ENCODE results near the gene SNAPIN. TPM values are rescaled to one million over a fixed set of nuclear protein-coding genes. Genes with fewer than 3 reads are reported as not detected.

The SNAPIN gene
- total RNA-seq, 2 donors from 2014 or later = 60.8 to 84.0 TPM

GRCh38 chr1:153619171-153619570 is 39.3 kb upstream of the SNAPIN start:
- no peak for DNase-seq (ENCODE audit: low spot score)
- H3K27ac ChIP-seq = no peak overlapping the region
- H3K4me1 ChIP-seq = peaks cover 0 to 33% of the 10 kb centered on the region in 2 donors
- no peaks in the 10 kb centered on the region for H3K27me3 ChIP-seq
- TF ChIP-seq CTCF (IDR thresholded peaks at IDR 0.05) = no peak
- H3K4me3 ChIP-seq = no peak overlapping the region
- no peaks in the 10 kb centered on the region for H3K9me3 ChIP-seq
- peaks cover 41% of the 10 kb centered on the region for H3K36me3 ChIP-seq

GRCh38 chr1:153623101-153623500 is 35.4 kb upstream of the SNAPIN start:
- peaks cover 0 to 46% of the 10 kb centered on the region in 2 donors for H3K4me1 ChIP-seq
- no peaks in the 10 kb centered on the region for H3K27me3 ChIP-seq
- no peak for TF ChIP-seq CTCF (IDR thresholded peaks at IDR 0.05)
- H3K9me3 ChIP-seq = no peaks in the 10 kb centered on the region
- no peak overlapping the region for H3K27ac ChIP-seq
- peaks cover 41% of the 10 kb centered on the region for H3K36me3 ChIP-seq
- DNase-seq (ENCODE audit: low spot score) = no peak
- no peak overlapping the region for H3K4me3 ChIP-seq

- no peak overlapping the region for H3K4me3 ChIP-seq
Measured at GRCh38 chr1:153624965-153625611, 33.4 kb upstream of the SNAPIN start.

GRCh38 chr1:153626477-153626903 is 32.0 kb upstream of the SNAPIN start:
- no peak for TF ChIP-seq CTCF (IDR thresholded peaks at IDR 0.05)
- peaks cover 0 to 71% of the 10 kb centered on the region in 2 donors for H3K4me1 ChIP-seq

More at GRCh38 chr1:153624965-153625611, 33.4 kb upstream of the SNAPIN start:
- H3K9me3 ChIP-seq = no peaks in the 10 kb centered on the region
- DNase-seq (ENCODE audit: low spot score) = no peak
- H3K27me3 ChIP-seq = no peaks in the 10 kb centered on the region
- TF ChIP-seq CTCF (IDR thresholded peaks at IDR 0.05) = no peak
- peaks cover 0 to 58% of the 10 kb centered on the region in 2 donors for H3K4me1 ChIP-seq
- peak overlapping the region; percentile 96 to 97 for H3K27ac ChIP-seq
- peaks cover 24% of the 10 kb centered on the region for H3K36me3 ChIP-seq

GRCh38 chr1:153626904-153627714 is 31.4 kb upstream of the SNAPIN start, which contains the start of gene S100A13:
Gene S100A13 (minus strand): TSS chr1:153627505. CDS start chr1:153626472, 1,033 bp downstream.
- H3K4me1 ChIP-seq = peaks cover 0 to 76% of the 10 kb centered on the region in 2 donors
- peaks cover 16% of the 10 kb centered on the region for H3K36me3 ChIP-seq
- H3K9me3 ChIP-seq = no peaks in the 10 kb centered on the region
- H3K4me3 ChIP-seq = peak within 1 kb of the TSS; percentile 50 to 66
- H3K27ac ChIP-seq = peak within 1 kb of the TSS; percentile 96 to 97
- peak; percentile 84 for DNase-seq (ENCODE audit: low spot score)
- no peaks in the 10 kb centered on the region for H3K27me3 ChIP-seq
- peak; percentile 56 to 67 for TF ChIP-seq CTCF (IDR thresholded peaks at IDR 0.05)

More at GRCh38 chr1:153626477-153626903, 32.0 kb upstream of the SNAPIN start:
- H3K27me3 ChIP-seq = no peaks in the 10 kb centered on the region
- H3K27ac ChIP-seq = peak overlapping the region; percentile 96 to 97
- H3K4me3 ChIP-seq = peak overlapping the region; percentile 50 to 66
- H3K9me3 ChIP-seq = no peaks in the 10 kb centered on the region
- H3K36me3 ChIP-seq = peaks cover 18% of the 10 kb centered on the region
- no peak for DNase-seq (ENCODE audit: low spot score)

All from right atrium auricular region (tissue), 2 donors.